HG03565 (cell line): ENCODE measurements around the gene CDH13.

Experiments
- ATAC-seq: cut with Tn5 transposase; IDR thresholded peaks from one replicate; pipeline ENCODE4 v1.9.1; 2021; ENCODE audit warnings: mild to moderate bottlenecking, moderate library complexity; ENCODE audit not compliant: unreplicated experiment

Gene CDH13

GRCh38 chr16:83530293-83530692, 903.5 kb downstream of the CDH13 start:
- no peak for ATAC-seq

GRCh38 chr16:83532634-83533033, 905.9 kb downstream of the CDH13 start:
- no peak for ATAC-seq

GRCh38 chr16:83533193-83533592, 906.4 kb downstream of the CDH13 start:
- no peak for ATAC-seq

GRCh38 chr16:83538707-83539106, 911.9 kb downstream of the CDH13 start:
- no peak for ATAC-seq

GRCh38 chr16:83539736-83540490, 913.1 kb downstream of the CDH13 start:
- ATAC-seq = no peak

- no peak for ATAC-seq
Measured at GRCh38 chr16:83541231-83541630, 914.5 kb downstream of the CDH13 start.

- no peak for ATAC-seq
Measured at GRCh38 chr16:83542491-83542890, 915.7 kb downstream of the CDH13 start.

- ATAC-seq = no peak
Measured at GRCh38 chr16:83549316-83550182, 922.8 kb downstream of the CDH13 start.

- no peak for ATAC-seq
Measured at GRCh38 chr16:83550183-83550569, 923.4 kb downstream of the CDH13 start.

GRCh38 chr16:83552228-83552627, 925.5 kb downstream of the CDH13 start:
- ATAC-seq = no peak

- no peak for ATAC-seq
Measured at GRCh38 chr16:83552930-83553329, 926.2 kb downstream of the CDH13 start.

GRCh38 chr16:83554096-83554495, 927.3 kb downstream of the CDH13 start:
- no peak for ATAC-seq

GRCh38 chr16:83554540-83554939, 927.8 kb downstream of the CDH13 start:
- ATAC-seq = no peak

GRCh38 chr16:83561876-83562275, 935.1 kb downstream of the CDH13 start:
- ATAC-seq = no peak

- ATAC-seq = no peak
Measured at GRCh38 chr16:83568345-83568744, 941.6 kb downstream of the CDH13 start.

GRCh38 chr16:83574388-83574787, 947.6 kb downstream of the CDH13 start:
- ATAC-seq = no peak

- no peak for ATAC-seq
Measured at GRCh38 chr16:83577078-83577745, 950.4 kb downstream of the CDH13 start.

GRCh38 chr16:83578171-83578570, 951.4 kb downstream of the CDH13 start:
- no peak for ATAC-seq

- ATAC-seq = no peak
Measured at GRCh38 chr16:83579027-83579426, 952.3 kb downstream of the CDH13 start.

GRCh38 chr16:83579436-83579835, 952.7 kb downstream of the CDH13 start:
- no peak for ATAC-seq

- ATAC-seq = peak; percentile 83
Measured at GRCh38 chr16:83581082-83581481, 954.3 kb downstream of the CDH13 start.
